Measurements from ENCODE around the gene AKAP8L. TPM values are rescaled to one million over a fixed set of nuclear protein-coding genes. Genes with fewer than 3 reads are reported as not detected.
"Not testable (repeated sequence)": the region's sequence is repeated elsewhere in the genome, so short reads cannot be mapped to it uniquely, and the experiment has no call there.

The AKAP8L gene
- total RNA-seq, 4 donors from 2014 or later: 112 to 329 (median 172) TPM

DNA sequence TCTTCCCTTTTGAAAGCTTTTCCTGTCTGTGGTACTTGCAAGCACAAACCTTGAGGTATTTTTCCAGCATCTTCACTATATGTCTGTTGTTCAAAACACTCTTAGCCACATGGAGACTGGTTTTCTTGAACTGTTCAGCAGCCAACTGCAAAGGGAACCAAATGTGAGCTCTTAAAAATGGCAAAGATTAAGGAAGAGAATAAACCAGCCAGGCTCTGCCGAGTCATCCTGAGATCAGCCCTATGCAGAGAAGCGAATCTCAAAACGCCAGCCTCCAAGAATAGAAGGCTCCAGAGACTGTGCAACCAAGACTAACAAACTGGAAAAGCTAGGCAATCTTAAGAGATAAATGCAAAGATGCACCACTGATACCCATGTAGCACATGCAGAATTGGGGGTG is 59.9 kb downstream of the AKAP8L start:
- H3K36me3 ChIP-seq: peaks cover 0 to 66% (median 29%) of the 10 kb centered on the region in 4 donors
- H3K27ac ChIP-seq: no peak overlapping the region

GRCh38 chr19:15357906-15358305 is 60.9 kb downstream of the AKAP8L start:
- WGBS, 2 donors (ENCODE audit: low coverage in 1 of 2): 97 to 100% methylated on average over 1 to 4 of the region's 4 CpGs

More for the DNA sequence above, 59.9 kb downstream of the AKAP8L start:
- Histone ChIP-seq H3K9me3 (no peaks in the 10 kb centered on the region), H3K27me3 (no peaks in the 10 kb centered on the region), H3K4me1 (no peaks in the 10 kb centered on the region), H3K4me3 (no peak overlapping the region)
- no peak for TF ChIP-seq CTCF (IDR thresholded peaks at IDR 0.05)
- TF ChIP-seq POLR2A (IDR thresholded peaks at IDR 0.05): no peak
- TF ChIP-seq EP300 (IDR thresholded peaks at IDR 0.05; ENCODE audit: low read depth): no peak
- no peak for TF ChIP-seq POLR2AphosphoS5 (IDR thresholded peaks at IDR 0.05)
- in situ Hi-C loops (cut with MboI; ENCODE audit: low pct_ligation_motif_present in 1 of 4, low pct_unique_long_range_greater_than_20kb in 1 of 4, low sequenced_read_pairs in 3 of 4) (no loop called here), intact Hi-C loops (cut with DNase I; ENCODE audit: low total_unique reads) (no loop called here)
- 80% methylated on average over 3 of the region's 3 CpGs; no CpG with 5 or more reads in 1 of the 2 donors for WGBS, 2 donors (ENCODE audit: low coverage in 1 of 2)
- DNase-seq: no peak

DNA sequence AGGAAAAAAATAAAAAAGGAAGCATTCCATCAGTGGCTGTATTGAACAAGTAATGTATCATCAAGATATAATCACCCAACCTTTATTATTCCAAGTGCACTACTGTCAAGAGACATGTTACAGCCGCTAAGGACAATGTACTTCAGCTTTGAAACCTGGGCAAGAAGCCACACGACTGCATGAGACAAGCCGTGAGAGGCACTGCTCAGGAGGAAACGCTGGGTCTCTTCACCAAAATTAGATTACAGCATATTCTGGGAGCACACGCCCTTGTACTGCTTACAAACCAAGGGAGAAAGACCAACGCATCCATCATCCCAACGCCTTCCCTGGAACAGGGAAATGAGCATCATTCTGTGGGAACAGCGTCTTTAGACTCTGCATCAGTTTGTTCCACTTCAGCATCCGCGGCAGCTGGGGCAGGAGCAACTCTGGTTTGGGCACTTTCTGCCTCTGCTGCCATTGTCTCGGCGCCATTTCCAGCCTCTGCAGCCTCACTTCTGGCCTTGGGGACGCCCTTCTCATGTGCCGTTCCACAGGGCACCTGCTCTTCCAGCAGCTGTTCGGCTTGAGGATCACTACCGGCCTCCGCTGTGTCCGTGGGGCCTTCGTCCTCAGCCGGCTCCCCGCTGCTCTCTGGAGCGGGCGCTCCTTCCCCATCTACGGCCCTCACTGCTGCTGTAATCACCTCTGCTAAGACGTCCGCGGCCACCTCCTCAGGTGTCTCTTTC is 64.1 kb downstream of the AKAP8L start:
- intact Hi-C loops (cut with DNase I; ENCODE audit: low total_unique reads) (no loop called here), in situ Hi-C loops (cut with MboI; ENCODE audit: low pct_ligation_motif_present in 1 of 4, low pct_unique_long_range_greater_than_20kb in 1 of 4, low sequenced_read_pairs in 3 of 4) (no loop called here)

More at GRCh38 chr19:15357906-15358305, 60.9 kb downstream of the AKAP8L start:
- Histone ChIP-seq H3K27me3 (no peaks in the 10 kb centered on the region), H3K27ac (no peak overlapping the region), H3K4me1 (no peaks in the 10 kb centered on the region), H3K9me3 (no peaks in the 10 kb centered on the region), H3K4me3 (no peak overlapping the region), H3K36me3 (peaks cover 0 to 71% (median 32%) of the 10 kb centered on the region in 4 donors)
- DNase-seq: no peak
- intact Hi-C loops (cut with DNase I; ENCODE audit: low total_unique reads) (no loop called here), in situ Hi-C loops (cut with MboI; ENCODE audit: low pct_ligation_motif_present in 1 of 4, low pct_unique_long_range_greater_than_20kb in 1 of 4, low sequenced_read_pairs in 3 of 4) (no loop called here)
- no peak for TF ChIP-seq POLR2A (IDR thresholded peaks at IDR 0.05)
- no peak for TF ChIP-seq CTCF (IDR thresholded peaks at IDR 0.05)
- TF ChIP-seq EP300 (IDR thresholded peaks at IDR 0.05; ENCODE audit: low read depth): no peak
- no peak for TF ChIP-seq POLR2AphosphoS5 (IDR thresholded peaks at IDR 0.05)

GRCh38 chr19:15353908-15354307 is 64.9 kb downstream of the AKAP8L start:
- no peak for DNase-seq
- no peak for TF ChIP-seq CTCF (IDR thresholded peaks at IDR 0.05)
- no peak for TF ChIP-seq POLR2AphosphoS5 (IDR thresholded peaks at IDR 0.05)
- TF ChIP-seq EP300 (IDR thresholded peaks at IDR 0.05; ENCODE audit: low read depth): no peak
- Histone ChIP-seq H3K4me1 (no peaks in the 10 kb centered on the region), H3K27ac (no peak overlapping the region), H3K27me3 (no peaks in the 10 kb centered on the region), H3K9me3 (no peaks in the 10 kb centered on the region), H3K36me3 (peaks cover 0 to 45% (median 18%) of the 10 kb centered on the region in 4 donors), H3K4me3 (no peak overlapping the region)
- in situ Hi-C loops (cut with MboI; ENCODE audit: low pct_ligation_motif_present in 1 of 4, low pct_unique_long_range_greater_than_20kb in 1 of 4, low sequenced_read_pairs in 3 of 4) (no loop called here), intact Hi-C loops (cut with DNase I; ENCODE audit: low total_unique reads) (no loop called here)
- WGBS, 2 donors (ENCODE audit: low coverage in 1 of 2): 61 to 78% methylated on average over 4 of the region's 4 CpGs

More for the DNA sequence above, 64.1 kb downstream of the AKAP8L start:
- no peak overlapping the region for H3K27ac ChIP-seq
- WGBS, 2 donors (ENCODE audit: low coverage in 1 of 2): 86 to 88% methylated on average over 13 to 27 of the region's 27 CpGs
- no peak for DNase-seq
- H3K4me3 ChIP-seq: no peak overlapping the region
- no peaks in the 10 kb centered on the region for H3K27me3 ChIP-seq
- H3K4me1 ChIP-seq: no peaks in the 10 kb centered on the region
- peaks cover 0 to 53% (median 22%) of the 10 kb centered on the region in 4 donors for H3K36me3 ChIP-seq
- TF ChIP-seq CTCF (IDR thresholded peaks at IDR 0.05) (no peak), POLR2AphosphoS5 (IDR thresholded peaks at IDR 0.05) (no peak), EP300 (IDR thresholded peaks at IDR 0.05; ENCODE audit: low read depth) (no peak), POLR2A (IDR thresholded peaks at IDR 0.05) (no peak)
- no peaks in the 10 kb centered on the region for H3K9me3 ChIP-seq

DNA sequence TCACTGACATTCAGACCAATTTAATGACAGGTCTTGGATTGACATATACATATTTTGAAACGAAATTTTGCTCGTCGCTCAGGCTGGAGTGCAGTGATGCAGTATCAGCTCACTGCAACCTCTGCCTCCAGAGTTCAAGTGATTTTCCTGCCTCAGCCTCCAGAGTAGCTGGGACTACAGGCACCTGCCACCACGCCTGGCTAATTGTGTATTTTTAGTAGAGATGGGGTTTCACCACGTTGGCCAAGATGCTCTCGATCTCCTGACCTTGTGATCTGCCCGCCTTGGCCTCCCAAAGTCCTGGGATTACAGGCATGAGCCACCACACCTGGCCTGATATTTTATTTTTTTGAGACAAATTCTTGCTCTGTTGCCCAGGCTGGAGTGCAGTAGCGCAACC is 66.3 kb downstream of the AKAP8L start:
- H3K27ac ChIP-seq; DNase-seq; H3K4me1 ChIP-seq; in situ Hi-C loops (cut with MboI; ENCODE audit: low pct_ligation_motif_present in 1 of 4, low pct_unique_long_range_greater_than_20kb in 1 of 4, low sequenced_read_pairs in 3 of 4); intact Hi-C loops (cut with DNase I; ENCODE audit: low total_unique reads); H3K27me3 ChIP-seq; H3K9me3 ChIP-seq; H3K4me3 ChIP-seq: not testable (repeated sequence)
- WGBS, 2 donors (ENCODE audit: low coverage in 1 of 2): 85 to 100% methylated on average over 3 to 8 of the region's 8 CpGs
- peaks cover 0 to 34% (median 12%) of the 10 kb centered on the region in 4 donors for H3K36me3 ChIP-seq

GRCh38 chr19:15341328-15341727 is 77.5 kb downstream of the AKAP8L start:
- DNase-seq; H3K9me3 ChIP-seq; H3K27ac ChIP-seq; intact Hi-C loops (cut with DNase I; ENCODE audit: low total_unique reads); in situ Hi-C loops (cut with MboI; ENCODE audit: low pct_ligation_motif_present in 1 of 4, low pct_unique_long_range_greater_than_20kb in 1 of 4, low sequenced_read_pairs in 3 of 4); H3K36me3 ChIP-seq; H3K4me1 ChIP-seq; H3K27me3 ChIP-seq; H3K4me3 ChIP-seq: not testable (repeated sequence)
- WGBS, 2 donors (ENCODE audit: low coverage in 1 of 2): 95 to 99% methylated on average over 10 to 11 of the region's 11 CpGs

Data from transverse colon (tissue), 4 donors.